K562 (cell line): ENCODE data around the gene NSRP1. TPM values are rescaled to one million over a fixed set of nuclear protein-coding genes. Genes with fewer than 3 reads are reported as not detected.

Source experiments
- ATAC-seq: fragments of 200-7000 bp; cut with Tn5 transposase; 3 replicates; pipeline ENCODE4 v1.9.1; 2020; ENCODE audit warnings: moderate library complexity
- BruUV-seq: library from RNA; stranded (reverse); fragments of 400-500 nt; replicated peaks from 2 replicates; lab custom pipeline; 2021; lab: Mats Ljungman, UMichigan
- CTCF ChIA-PET: fragments of 300-600 bp; formaldehyde crosslinking; extraction: SDS; loops from one replicate; lab custom pipeline; 2021; ENCODE audit warnings: low intra/inter-chr PET ratio; lab: Yijun Ruan, JAX
- POLR2A ChIA-PET: fragments of 300-600, 350-650 bp; sonication (Branson Sonifier 250); formaldehyde crosslinking; extraction: SDS; loops from one replicate; lab custom pipeline; 2021; ENCODE audit warnings: antibody characterized with exemption, inconsistent platforms; lab: Yijun Ruan, JAX
- DNase-seq, 4 experiments: peaks; one replicate each; pipeline versions ENCODE4 v3.0.0 to v3.0.0-alpha.2; 2011 to 2018; ENCODE audit warnings: low spot score in 3 of 4, mixed read lengths in 3 of 4; ENCODE audit errors: extremely low read depth in 1 of 4
- FAIRE-seq: peaks from 2 replicates; lab custom pipeline; 2011; peaks lifted over from hg19 to GRCh38; lab: Jason Lieb, UNC
- H2AFZ ChIP-seq: 2 replicates; pipeline ENCODE4 v1.6.0; 2011; ENCODE audit warnings: low read depth, low read length, control low read depth, inconsistent platforms
- H3K27ac ChIP-seq: fragments of 200-600 bp; 3 replicates; pipeline ENCODE4 v1.8.0; 2011; ENCODE audit warnings: low read depth, mild to moderate bottlenecking, control low read depth, inconsistent platforms, low read length, moderate library complexity, mixed read lengths; ENCODE audit errors: extremely low read depth
- H3K27me3 ChIP-seq, 2 experiments: fragments of 300-600 bp in 1 of 2; 2 replicates in 1 of 2; 3 replicates in 1 of 2; pipeline versions ENCODE4 v1.6.0 to v1.8.0; 2011; ENCODE audit warnings: inconsistent platforms in 2 of 2, low read length in 2 of 2, mild to moderate bottlenecking in 1 of 2, mixed read lengths in 1 of 2, moderate library complexity in 1 of 2; ENCODE audit not compliant: control insufficient read depth in 2 of 2, insufficient read depth in 2 of 2
- H3K36me3 ChIP-seq: fragments of 300-600 bp; 3 replicates; pipeline ENCODE4 v1.8.0; 2011; ENCODE audit warnings: mild to moderate bottlenecking, low read length, inconsistent platforms; ENCODE audit not compliant: control insufficient read depth, insufficient read depth
- H3K4me1 ChIP-seq, 2 experiments: fragments of 200-600 bp in 1 of 2; replicated peaks in 1 of 2; 2 replicates in 1 of 2; 3 replicates in 1 of 2; pipeline versions ENCODE4 v1.5.1 to v1.8.0; 2011; ENCODE audit warnings: inconsistent platforms in 2 of 2, low read length in 2 of 2, mild to moderate bottlenecking in 1 of 2, mixed read lengths in 1 of 2, moderate library complexity in 1 of 2; ENCODE audit not compliant: control insufficient read depth in 2 of 2, insufficient read depth in 2 of 2
- H3K4me2 ChIP-seq: 2 replicates; pipeline ENCODE4 v1.6.1; 2011; ENCODE audit warnings: low read length, control low read depth, inconsistent platforms, mixed read lengths; ENCODE audit not compliant: insufficient read depth
- H3K4me3 ChIP-seq: fragments of 200-600 bp; sonication (generic), shearing (Covaris generic); 2 replicates; pipeline ENCODE4 v1.5.1; 2016; ENCODE audit warnings: control low read depth, inconsistent platforms
- H3K79me2 ChIP-seq: fragments of 200-600 bp; 3 replicates; pipeline ENCODE4 v1.8.0; 2011; ENCODE audit warnings: low read length, inconsistent platforms; ENCODE audit not compliant: control insufficient read depth, insufficient read depth
- H3K9ac ChIP-seq, 2 experiments: 2 replicates each; pipeline versions ENCODE4 v1.6.0 to v1.6.1; 2011; ENCODE audit warnings: low read depth in 2 of 2, low read length in 2 of 2, control low read depth in 1 of 2, inconsistent platforms in 1 of 2, mild to moderate bottlenecking in 1 of 2, mixed read lengths in 1 of 2; ENCODE audit not compliant: insufficient read depth in 1 of 2
- H3K9me1 ChIP-seq: one replicate; pipeline ENCODE4 v1.6.0; 2011; ENCODE audit warnings: inconsistent platforms, mild to moderate bottlenecking, low read length, moderate library complexity; ENCODE audit not compliant: control insufficient read depth, insufficient read depth
- H3K9me3 ChIP-seq: replicated peaks from 2 replicates; pipeline ENCODE4 v1.5.1; 2011; ENCODE audit warnings: low read depth, low read length, inconsistent platforms; ENCODE audit not compliant: control insufficient read depth, insufficient read depth
- H4K20me1 ChIP-seq: replicated peaks from 2 replicates; pipeline ENCODE4 v1.6.1; 2011; ENCODE audit warnings: low read length, inconsistent platforms, mixed read lengths; ENCODE audit not compliant: control insufficient read depth, insufficient read depth
- ARID1B ChIP-seq: fragments of 450-650 bp; IDR thresholded peaks from 2 replicates; pipeline ENCODE4 v1.6.1; 2016; ENCODE audit warnings: antibody characterized with exemption, mild to moderate bottlenecking, inconsistent platforms
- E2F3 ChIP-seq: fragments of 250-450 bp; sonication (Bioruptor Pico); IDR thresholded peaks from 2 replicates; pipeline ENCODE4 v1.4.0; 2020; ENCODE audit warnings: mild to moderate bottlenecking
- FOS ChIP-seq: IDR thresholded peaks from 3 replicates; pipeline ENCODE4 v1.6.1; 2011; ENCODE audit not compliant: insufficient read length; ENCODE audit errors: extremely low read depth
- FOXK1 ChIP-seq: sonication (generic); formaldehyde crosslinking; IDR thresholded peaks from 2 replicates; pipeline ENCODE4 v1.8.0; 2022; ENCODE audit warnings: missing genetic modification reagents, mild to moderate bottlenecking, borderline replicate concordance
- IFI16 ChIP-seq: fragments of 250-450 bp; sonication (Bioruptor Pico); IDR thresholded peaks from 2 replicates; pipeline ENCODE4 v2.1.2; 2022; ENCODE audit warnings: mild to moderate bottlenecking, inconsistent platforms
- SMC3 ChIP-seq: conservative IDR thresholded peaks from 2 replicates; pipeline ENCODE4 v1.6.1; 2011; ENCODE audit warnings: low read depth, low read length, improper control_type of control experiment; ENCODE audit not compliant: insufficient read depth
- TFAM ChIP-seq: fragments of 250-450 bp; sonication (Bioruptor Pico); conservative IDR thresholded peaks from 2 replicates; pipeline ENCODE4 v1.5.0; 2021; ENCODE audit warnings: mild to moderate bottlenecking, moderate library complexity
- THRAP3 ChIP-seq: fragments of 450-650 bp; IDR thresholded peaks from 2 replicates; pipeline ENCODE4 v1.6.1; 2016; ENCODE audit warnings: mild to moderate bottlenecking, inconsistent platforms, borderline replicate concordance
- WGBS: fragments of 100-300 bp; shearing (Covaris generic); methylation state at CpG from one replicate; pipeline ENCODE4 v1.1.6; 2016; ENCODE audit warnings: low coverage, mixed read lengths; ENCODE audit not compliant: insufficient coverage; ENCODE audit errors: missing lambda C conversion rate; 5-methylcytosine and 5-hydroxymethylcytosine counted together
- in situ Hi-C: fragments of 300-500 bp; cut with MboI; formaldehyde crosslinking; loops from 4 replicates; pipeline ENCODE4 v1.15.0; 2018; ENCODE audit warnings: inconsistent platforms, mixed read lengths
- intact Hi-C: fragments of 100-400 bp; cut with micrococcal nuclease; formaldehyde crosslinking; loops from 2 replicates; pipeline ENCODE4 v1.14.2; 2022
- polyA plus RNA-seq, 8 experiments: library from polyadenylated mRNA; depleted of rRNA in 4 of 8; stranded (reverse) in 5 of 8; unstranded in 3 of 8; fragments of >200 nt; fragmentation: Nextera tagmentation in 2 of 8; fragmentation: Illumina TruSeq in 1 of 8; extraction: Ambion mirVana in 2 of 8; extraction: Trizol in 1 of 8; gene quantifications; 2 replicates each; pipeline versions ENCODE4 v1.2.1 to v1.2.3, GENCODE V29; 2011 to 2014; ENCODE audit warnings: inconsistent platforms in 1 of 8, missing spikeins in 1 of 8
- total RNA-seq, 7 experiments: library from RNA; depleted of rRNA in 6 of 7; stranded (reverse); fragments of >200 nt in 6 of 7; fragmentation: Illumina TruSeq in 2 of 7; extraction: Trizol in 2 of 7; gene quantifications; 2 replicates each; pipeline versions ENCODE4 v1.2.1 to v1.2.3, GENCODE V29; 2011 to 2021; ENCODE audit warnings: low replicate concordance in 1 of 7
- TF ChIP-seq, protein P1 (sequence below): fragments of 250-450 bp; sonication (Bioruptor Pico); IDR thresholded peaks from 2 replicates; pipeline ENCODE4 v1.4.0; 2020; ENCODE audit warnings: borderline replicate concordance
- TF ChIP-seq, protein P2 (sequence below): IDR thresholded peaks from 3 replicates; pipeline ENCODE4 v1.6.1; 2011; ENCODE audit warnings: borderline replicate concordance, mild to moderate bottlenecking; ENCODE audit not compliant: insufficient read length, insufficient read depth
- TF ChIP-seq, protein P3 (sequence below): fragments of 250-450 bp; sonication (Bioruptor Pico); IDR thresholded peaks from 2 replicates; pipeline ENCODE4 v1.8.0; 2021; ENCODE audit warnings: mild to moderate bottlenecking, moderate library complexity

The NSRP1 gene
- total and polyA plus RNA-seq, 9 of the 15 experiments (the other 6 are each of a cell fraction or from before 2014, with no cell fraction given) = 18.4 to 68.6 (median 32.7) TPM

DNA sequence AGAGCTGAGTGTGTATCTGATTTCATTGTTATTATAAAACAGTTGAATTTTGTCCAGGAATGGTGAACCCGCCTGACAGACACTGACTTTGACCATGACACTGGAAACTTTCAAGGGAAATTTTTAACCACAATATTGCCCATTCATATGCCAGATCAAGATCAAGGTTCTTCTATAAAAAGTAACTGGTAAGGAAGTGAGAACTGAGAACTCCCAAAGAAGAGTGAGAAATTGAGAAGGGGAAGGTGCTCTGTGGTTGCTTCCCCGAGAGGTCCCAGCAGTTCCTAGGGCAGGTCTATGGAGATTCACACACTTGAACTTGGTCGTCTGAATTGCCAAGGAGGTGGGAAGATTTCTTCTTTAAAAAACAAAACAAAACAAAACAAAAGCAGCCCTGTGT is 91.6 kb downstream of the NSRP1 start:
- Histone ChIP-seq H3K79me2 (no peaks in the 10 kb centered on the region), H4K20me1 (no peaks in the 10 kb centered on the region), H3K27ac (no peak overlapping the region), H3K27me3 (peaks cover 9 to 32% of the 10 kb centered on the region in 2 experiments; a peak in 4 of 5 replicates), H3K4me2 (no peak overlapping the region), H3K9me1 (no peaks in the 10 kb centered on the region), H2AFZ (no peak overlapping the region), H3K4me3 (no peak overlapping the region), H3K9me3 (no peaks in the 10 kb centered on the region), H3K4me1 (peaks cover 4 to 7% of the 10 kb centered on the region in 2 experiments; a peak in 3 of 5 replicates), H3K9ac (no peak overlapping the region), H3K36me3 (no peaks in the 10 kb centered on the region)
- 10% methylated on average over 3 of the region's 3 CpGs for WGBS
- TF ChIP-seq, protein P1, sequence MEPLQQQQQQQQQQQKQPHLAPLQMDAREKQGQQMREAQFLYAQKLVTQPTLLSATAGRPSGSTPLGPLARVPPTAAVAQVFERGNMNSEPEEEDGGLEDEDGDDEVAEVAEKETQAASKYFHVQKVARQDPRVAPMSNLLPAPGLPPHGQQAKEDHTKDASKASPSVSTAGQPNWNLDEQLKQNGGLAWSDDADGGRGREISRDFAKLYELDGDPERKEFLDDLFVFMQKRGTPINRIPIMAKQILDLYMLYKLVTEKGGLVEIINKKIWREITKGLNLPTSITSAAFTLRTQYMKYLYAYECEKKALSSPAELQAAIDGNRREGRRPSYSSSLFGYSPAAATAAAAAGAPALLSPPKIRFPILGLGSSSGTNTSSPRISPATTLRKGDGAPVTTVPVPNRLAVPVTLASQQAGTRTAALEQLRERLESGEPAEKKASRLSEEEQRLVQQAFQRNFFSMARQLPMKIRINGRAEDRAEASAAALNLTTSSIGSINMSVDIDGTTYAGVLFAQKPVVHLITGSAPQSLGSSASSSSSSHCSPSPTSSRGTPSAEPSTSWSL (CRISPR knock-in tag) = no peak
- TF ChIP-seq, protein P2, sequence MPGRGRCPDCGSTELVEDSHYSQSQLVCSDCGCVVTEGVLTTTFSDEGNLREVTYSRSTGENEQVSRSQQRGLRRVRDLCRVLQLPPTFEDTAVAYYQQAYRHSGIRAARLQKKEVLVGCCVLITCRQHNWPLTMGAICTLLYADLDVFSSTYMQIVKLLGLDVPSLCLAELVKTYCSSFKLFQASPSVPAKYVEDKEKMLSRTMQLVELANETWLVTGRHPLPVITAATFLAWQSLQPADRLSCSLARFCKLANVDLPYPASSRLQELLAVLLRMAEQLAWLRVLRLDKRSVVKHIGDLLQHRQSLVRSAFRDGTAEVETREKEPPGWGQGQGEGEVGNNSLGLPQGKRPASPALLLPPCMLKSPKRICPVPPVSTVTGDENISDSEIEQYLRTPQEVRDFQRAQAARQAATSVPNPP = no peak
- TF ChIP-seq TFAM (no peak), IFI16 (no peak), E2F3 (CRISPR knock-in tag) (no peak), THRAP3 (no peak), FOXK1 (CRISPR knock-in tag) (no peak), SMC3 (no peak), ARID1B (no peak), FOS (no peak)
- TF ChIP-seq, protein P3, sequence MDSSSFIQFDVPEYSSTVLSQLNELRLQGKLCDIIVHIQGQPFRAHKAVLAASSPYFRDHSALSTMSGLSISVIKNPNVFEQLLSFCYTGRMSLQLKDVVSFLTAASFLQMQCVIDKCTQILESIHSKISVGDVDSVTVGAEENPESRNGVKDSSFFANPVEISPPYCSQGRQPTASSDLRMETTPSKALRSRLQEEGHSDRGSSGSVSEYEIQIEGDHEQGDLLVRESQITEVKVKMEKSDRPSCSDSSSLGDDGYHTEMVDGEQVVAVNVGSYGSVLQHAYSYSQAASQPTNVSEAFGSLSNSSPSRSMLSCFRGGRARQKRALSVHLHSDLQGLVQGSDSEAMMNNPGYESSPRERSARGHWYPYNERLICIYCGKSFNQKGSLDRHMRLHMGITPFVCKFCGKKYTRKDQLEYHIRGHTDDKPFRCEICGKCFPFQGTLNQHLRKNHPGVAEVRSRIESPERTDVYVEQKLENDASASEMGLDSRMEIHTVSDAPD (CRISPR knock-in tag) = no peak
- in situ Hi-C loops = no loop called here
- FAIRE-seq (no peak), ATAC-seq (no peak), DNase-seq (no peak)
- CTCF ChIA-PET = no interaction called here
- no TSS peak for BruUV-seq
- POLR2A ChIA-PET = no interaction called here
- intact Hi-C loops = loop anchor here (10.0 kb wide), 1 partner anchor 103 kb away; no protein-coding TSS in a partner anchor
